Activated B cell treated with CpG ODN at 0.5 μM for 24 hours (primary cell): ENCODE measurements around the gene AUTS2. TPM values are rescaled to one million over a fixed set of nuclear protein-coding genes. Genes with fewer than 3 reads are reported as not detected.

Experiments
- ATAC-seq: fragments of 200-7000 bp; cut with Tn5 transposase; one replicate; pipeline ENCODE4 v1.10.0; 2021; ENCODE audit warnings: low read depth, mild to moderate bottlenecking, moderate library complexity
- CTCF ChIA-PET: fragments of 350-600 bp; sonication (Branson Sonifier 250); formaldehyde crosslinking; loops from one replicate; lab custom pipeline; 2021; ENCODE audit warnings: antibody characterized with exemption; lab: Charles Lee
- POLR2A ChIA-PET: fragments of 350-600 bp; sonication (Branson Sonifier 250); formaldehyde crosslinking; loops from one replicate; lab custom pipeline; 2021; ENCODE audit warnings: antibody characterized with exemption; lab: Charles Lee
- DNase-seq: peaks from one replicate; pipeline ENCODE4 v3.0.0; 2022
- H3K27ac Mint-ChIP-seq: one replicate; pipeline ENCODE4 v1.8.0; 2020; ENCODE audit warnings: mixed read lengths
- H3K27me3 Mint-ChIP-seq: one replicate; pipeline ENCODE4 v1.8.0; 2021; ENCODE audit warnings: mixed read lengths
- H3K36me3 Mint-ChIP-seq: one replicate; pipeline ENCODE4 v1.8.0; 2021; ENCODE audit warnings: low read depth, mixed read lengths
- H3K4me1 Mint-ChIP-seq: one replicate; pipeline ENCODE4 v1.8.0; 2021; ENCODE audit warnings: mixed read lengths
- H3K4me3 Mint-ChIP-seq: one replicate; pipeline ENCODE4 v1.8.0; 2020; ENCODE audit warnings: mild to moderate bottlenecking, mixed read lengths
- H3K9me3 Mint-ChIP-seq: one replicate; pipeline ENCODE4 v1.8.0; 2020; ENCODE audit warnings: mixed read lengths
- CTCF ChIP-seq: fragments of 200-600 bp; IDR thresholded peaks from one replicate; pipeline ENCODE4 v1.8.0; 2022; ENCODE audit warnings: antibody characterized with exemption, mild to moderate bottlenecking
- intact Hi-C: fragments of 100-400 bp; cut with micrococcal nuclease; formaldehyde crosslinking; loops from one replicate; pipeline ENCODE4 v1.15.1; 2024
- total RNA-seq: library from RNA; stranded (reverse); gene quantifications from 2 replicates; pipeline ENCODE4 v1.2.3, GENCODE V29; 2022

AUTS2 gene
- total RNA-seq, 1 donor from 2014 or later: 15.9 TPM

- peaks cover 6% of the 10 kb centered on the region for H3K4me1 Mint-ChIP-seq
- no peak for TF ChIP-seq CTCF
- peaks cover 37% of the 10 kb centered on the region for H3K36me3 Mint-ChIP-seq
- ChIA-PET CTCF (no interaction called here), POLR2A (no interaction called here)
- intact Hi-C loops: no loop called here
- H3K27ac Mint-ChIP-seq: no peak overlapping the region
- H3K27me3 Mint-ChIP-seq: no peaks in the 10 kb centered on the region
- H3K9me3 Mint-ChIP-seq: no peaks in the 10 kb centered on the region
- ATAC-seq: no peak
- no peak overlapping the region for H3K4me3 Mint-ChIP-seq
- DNase-seq: no peak
Observed at GRCh38 chr7:70571403-70571934, 973.2 kb downstream of the AUTS2 start.

- CTCF ChIA-PET: no interaction called here
- no peak for TF ChIP-seq CTCF
- no peaks in the 10 kb centered on the region for H3K27me3 Mint-ChIP-seq
- POLR2A ChIA-PET: no interaction called here
- no peak overlapping the region for H3K4me3 Mint-ChIP-seq
- intact Hi-C loops: no loop called here
- no peaks in the 10 kb centered on the region for H3K9me3 Mint-ChIP-seq
- H3K36me3 Mint-ChIP-seq: peaks cover 37% of the 10 kb centered on the region
- no peak overlapping the region for H3K27ac Mint-ChIP-seq
- no peak for DNase-seq
- H3K4me1 Mint-ChIP-seq: peaks cover 6% of the 10 kb centered on the region
- ATAC-seq: no peak
Observed at GRCh38 chr7:70571961-70572360, 973.7 kb downstream of the AUTS2 start.

- peaks cover 2% of the 10 kb centered on the region for H3K9me3 Mint-ChIP-seq
- POLR2A ChIA-PET: no interaction called here
- H3K36me3 Mint-ChIP-seq: peaks cover 37% of the 10 kb centered on the region
- no peak overlapping the region for H3K27ac Mint-ChIP-seq
- no peak for ATAC-seq
- CTCF ChIA-PET: no interaction called here
- no peak overlapping the region for H3K4me3 Mint-ChIP-seq
- no peak for TF ChIP-seq CTCF
- peaks cover 6% of the 10 kb centered on the region for H3K4me1 Mint-ChIP-seq
- intact Hi-C loops: no loop called here
- no peaks in the 10 kb centered on the region for H3K27me3 Mint-ChIP-seq
- no peak for DNase-seq
Observed at GRCh38 chr7:70572571-70572970, 974.3 kb downstream of the AUTS2 start.

- CTCF ChIA-PET: no interaction called here
- TF ChIP-seq CTCF: no peak
- Mint-ChIP-seq H3K27ac (no peak overlapping the region), H3K27me3 (no peaks in the 10 kb centered on the region), H3K4me1 (peaks cover 6% of the 10 kb centered on the region), H3K36me3 (peaks cover 35% of the 10 kb centered on the region), H3K9me3 (peaks cover 2% of the 10 kb centered on the region), H3K4me3 (no peak overlapping the region)
- DNase-seq: no peak
- ATAC-seq: no peak
- POLR2A ChIA-PET: no interaction called here
- intact Hi-C loops: no loop called here
Observed at GRCh38 chr7:70573071-70573661, 974.9 kb downstream of the AUTS2 start.

- CTCF ChIA-PET: no interaction called here
- Mint-ChIP-seq H3K4me1 (peaks cover 6% of the 10 kb centered on the region), H3K4me3 (no peak overlapping the region), H3K36me3 (peaks cover 30% of the 10 kb centered on the region), H3K27me3 (no peaks in the 10 kb centered on the region), H3K9me3 (peaks cover 2% of the 10 kb centered on the region), H3K27ac (no peak overlapping the region)
- POLR2A ChIA-PET: no interaction called here
- intact Hi-C loops: no loop called here
- DNase-seq (no peak), ATAC-seq (no peak)
- no peak for TF ChIP-seq CTCF
Observed at GRCh38 chr7:70573696-70574095, 975.4 kb downstream of the AUTS2 start.
